ENCODE measurements around the gene UGT1A9.

DNA sequence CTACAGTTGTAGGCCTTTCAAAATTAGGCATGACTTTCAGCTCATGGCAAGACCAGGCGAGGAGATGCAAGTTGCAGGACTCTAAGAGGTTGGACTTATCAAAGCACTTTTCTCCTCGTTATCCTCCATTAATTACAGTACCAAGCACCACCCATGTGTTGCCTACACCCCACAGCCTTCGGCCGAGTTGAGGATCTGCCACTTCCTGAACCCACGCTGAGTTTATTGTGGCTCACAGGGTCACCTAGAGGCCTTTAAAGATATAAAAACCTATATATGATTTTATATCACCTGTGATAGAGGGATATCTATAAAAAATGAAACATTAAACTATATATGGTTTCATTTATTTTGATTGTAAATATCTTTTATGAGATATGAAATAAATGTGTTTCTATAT is 32.9 kb upstream of the UGT1A9 start:
- TF ChIP-seq, protein P1, sequence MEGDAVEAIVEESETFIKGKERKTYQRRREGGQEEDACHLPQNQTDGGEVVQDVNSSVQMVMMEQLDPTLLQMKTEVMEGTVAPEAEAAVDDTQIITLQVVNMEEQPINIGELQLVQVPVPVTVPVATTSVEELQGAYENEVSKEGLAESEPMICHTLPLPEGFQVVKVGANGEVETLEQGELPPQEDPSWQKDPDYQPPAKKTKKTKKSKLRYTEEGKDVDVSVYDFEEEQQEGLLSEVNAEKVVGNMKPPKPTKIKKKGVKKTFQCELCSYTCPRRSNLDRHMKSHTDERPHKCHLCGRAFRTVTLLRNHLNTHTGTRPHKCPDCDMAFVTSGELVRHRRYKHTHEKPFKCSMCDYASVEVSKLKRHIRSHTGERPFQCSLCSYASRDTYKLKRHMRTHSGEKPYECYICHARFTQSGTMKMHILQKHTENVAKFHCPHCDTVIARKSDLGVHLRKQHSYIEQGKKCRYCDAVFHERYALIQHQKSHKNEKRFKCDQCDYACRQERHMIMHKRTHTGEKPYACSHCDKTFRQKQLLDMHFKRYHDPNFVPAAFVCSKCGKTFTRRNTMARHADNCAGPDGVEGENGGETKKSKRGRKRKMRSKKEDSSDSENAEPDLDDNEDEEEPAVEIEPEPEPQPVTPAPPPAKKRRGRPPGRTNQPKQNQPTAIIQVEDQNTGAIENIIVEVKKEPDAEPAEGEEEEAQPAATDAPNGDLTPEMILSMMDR (IDR thresholded peaks at IDR 0.05), result no peak
- TF ChIP-seq POLR2A (IDR thresholded peaks at IDR 0.05; ENCODE audit: low read depth) (no peak), EP300 (IDR thresholded peaks at IDR 0.05) (no peak), POLR2AphosphoS5 (IDR thresholded peaks at IDR 0.05) (no peak)

All from esophagus muscularis mucosa (tissue), 4 donors.